HS-27A (cell line): Measurements from ENCODE around the gene KXD1.

Source experiments
- DNase-seq: peaks from one replicate; pipeline ENCODE4 v3.0.0-alpha.2; 2012; ENCODE audit warnings: low read depth, missing footprints

Gene KXD1

GRCh38 chr19:18603255-18603957 is 45.7 kb downstream of the KXD1 start:
- DNase-seq: no peak

DNA sequence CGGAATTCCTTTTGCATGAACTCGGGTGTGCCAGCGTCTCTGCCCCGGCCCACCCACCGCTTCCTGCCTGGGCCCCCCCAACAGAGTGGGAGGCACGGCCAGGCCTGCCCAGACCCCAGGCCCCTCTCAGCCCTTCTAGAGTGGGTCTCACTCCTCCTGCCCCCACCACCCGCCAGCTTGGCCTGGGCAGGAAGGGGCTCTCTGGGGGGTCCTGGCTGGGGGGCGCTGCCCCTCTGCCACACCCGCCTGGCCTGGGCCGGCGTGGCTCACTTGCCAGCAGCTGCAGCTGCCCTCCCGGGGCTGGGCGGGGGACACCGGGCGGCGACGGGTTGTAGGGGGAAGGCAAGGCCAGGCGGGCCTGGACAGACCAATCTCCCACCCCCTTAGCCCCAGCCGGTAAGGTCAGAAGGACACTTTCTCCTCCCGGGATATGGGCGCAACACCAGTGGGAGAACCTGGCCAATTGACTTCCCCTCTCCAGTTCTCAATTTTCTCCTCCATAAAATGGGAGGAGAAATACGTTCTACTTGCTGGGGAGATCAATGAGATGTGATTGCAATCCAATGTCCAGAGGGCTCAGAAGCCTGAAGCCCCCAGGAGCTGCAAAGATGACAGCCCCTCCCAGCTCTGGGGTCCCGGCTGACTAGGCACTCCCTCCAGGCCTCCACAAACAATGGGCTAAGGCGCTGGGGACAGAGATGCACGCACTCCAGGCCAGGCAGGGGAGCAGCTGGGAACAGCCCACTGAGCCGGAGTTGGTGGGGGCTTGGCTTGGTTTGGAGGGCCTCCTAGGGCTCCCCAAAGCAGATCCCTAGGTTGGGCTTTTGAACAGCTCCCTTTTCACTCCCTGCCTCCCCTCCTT is 46.5 kb downstream of the KXD1 start:
- DNase-seq: no peak

DNA sequence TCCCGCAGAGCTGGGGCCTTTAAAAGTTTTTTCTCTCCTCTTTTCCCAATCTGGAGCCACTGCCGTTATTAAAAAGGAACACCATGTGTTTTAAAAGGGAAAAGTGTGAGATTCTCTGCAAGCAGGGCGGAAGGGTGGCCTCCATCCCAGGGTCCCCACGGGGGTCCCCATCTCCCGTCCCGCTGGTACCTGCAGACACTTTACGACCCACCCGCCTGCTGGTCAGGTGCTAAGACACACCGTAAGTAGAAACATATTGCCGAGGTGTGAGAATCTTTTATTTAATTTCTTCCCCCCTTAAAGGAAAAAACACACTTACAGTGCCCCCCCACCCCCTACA is 47.1 kb downstream of the KXD1 start:
- no peak for DNase-seq

- no peak for DNase-seq
Observed at GRCh38 chr19:18605196-18605545, 47.5 kb downstream of the KXD1 start.

GRCh38 chr19:18605546-18606280 is 48.0 kb downstream of the KXD1 start:
- no peak for DNase-seq

- no peak for DNase-seq
Observed at GRCh38 chr19:18606281-18607225, 48.9 kb downstream of the KXD1 start, which contains the start of gene CRLF1. Gene CRLF1, minus strand, starts transcription at chr19:18606799. Its CDS starts 143 bp downstream, at chr19:18606656.

DNA sequence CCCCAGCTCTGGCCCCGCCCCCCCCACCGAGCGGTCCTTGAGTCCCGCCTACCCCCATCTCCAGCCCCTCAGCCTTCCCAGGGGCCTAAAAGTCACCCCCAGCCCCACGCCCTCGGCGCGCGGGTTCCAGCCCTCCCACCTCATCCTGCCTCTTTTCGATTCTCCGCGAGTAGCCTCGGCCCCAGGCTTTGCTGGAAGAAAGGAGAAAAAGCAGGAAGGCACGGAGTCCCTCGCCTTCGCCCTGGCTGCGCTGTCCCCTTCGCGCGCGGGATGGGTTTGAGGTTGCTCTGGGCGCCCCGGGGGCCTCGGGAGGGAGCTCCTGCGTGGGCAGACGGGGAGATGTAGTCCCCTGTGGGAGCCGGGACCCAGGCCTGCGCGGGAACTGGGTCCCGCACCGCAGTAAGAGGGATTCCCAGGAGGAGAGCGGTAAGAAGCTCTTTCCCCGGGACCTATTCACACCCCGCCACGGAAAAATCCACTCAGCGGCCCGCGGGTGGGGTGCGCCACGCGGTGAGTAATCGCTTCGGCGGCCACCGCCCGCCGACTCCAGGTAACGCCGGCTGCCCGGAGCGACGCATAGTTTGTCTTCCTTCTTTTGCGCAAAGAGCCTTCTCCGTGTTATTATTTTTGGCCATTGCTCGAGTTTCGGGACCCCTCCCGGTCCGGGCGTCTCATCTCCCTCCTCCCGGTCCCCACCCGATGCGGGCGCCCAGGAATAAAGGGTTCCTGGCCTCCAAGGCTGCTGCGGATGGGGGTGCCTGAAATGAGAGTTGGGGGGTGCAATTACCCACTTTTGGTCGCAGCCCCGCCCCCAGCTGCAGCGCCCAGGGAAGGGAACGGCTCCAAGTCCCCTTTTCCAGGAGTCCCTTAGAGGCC is 49.8 kb downstream of the KXD1 start:
- DNase-seq: no peak

- DNase-seq: no peak
Observed at GRCh38 chr19:18608102-18608804, 50.6 kb downstream of the KXD1 start.

DNA sequence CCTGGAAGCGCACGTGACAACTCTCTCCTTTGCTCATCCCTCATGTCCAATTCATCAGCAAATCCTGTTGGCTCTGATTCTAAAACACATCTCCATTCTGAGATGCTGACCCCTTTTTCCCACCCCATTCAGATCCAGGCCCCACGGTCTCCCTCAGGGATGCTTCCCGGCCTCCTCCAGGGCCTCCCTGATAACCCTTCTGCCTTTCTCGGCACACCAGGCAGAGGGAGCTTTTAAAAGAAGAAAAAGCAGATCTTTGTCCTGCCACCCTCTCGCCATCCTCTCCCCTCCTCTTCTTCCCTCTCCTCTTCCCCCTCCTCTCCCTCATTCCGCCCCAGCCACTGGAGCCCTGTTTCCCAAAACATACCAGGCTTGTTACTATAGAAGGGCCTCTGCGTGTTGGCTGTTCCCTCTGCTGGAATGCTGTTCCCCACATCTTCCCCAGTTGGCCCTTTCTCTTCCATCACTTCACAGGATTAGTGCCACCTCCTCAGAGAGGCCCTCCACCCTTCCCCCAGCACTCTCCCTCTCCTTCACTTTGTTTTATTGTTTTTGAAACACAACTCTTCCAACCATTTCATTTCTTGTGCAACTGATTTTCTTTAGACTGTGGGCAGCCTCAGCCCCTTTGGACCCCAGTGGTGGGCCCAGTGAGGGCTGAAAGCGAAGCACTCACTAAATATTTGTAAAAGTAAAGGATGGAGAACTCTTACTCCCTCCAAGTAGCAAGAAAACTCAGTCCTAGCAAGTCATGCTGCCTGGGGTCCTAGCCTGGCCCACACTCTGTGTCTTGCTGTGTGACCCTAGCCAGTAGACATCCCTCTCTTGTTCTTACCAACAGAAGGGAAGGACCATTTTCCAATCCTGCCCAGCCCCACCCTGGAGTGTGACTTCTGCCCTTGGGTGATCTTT is 51.4 kb downstream of the KXD1 start:
- DNase-seq: no peak

DNA sequence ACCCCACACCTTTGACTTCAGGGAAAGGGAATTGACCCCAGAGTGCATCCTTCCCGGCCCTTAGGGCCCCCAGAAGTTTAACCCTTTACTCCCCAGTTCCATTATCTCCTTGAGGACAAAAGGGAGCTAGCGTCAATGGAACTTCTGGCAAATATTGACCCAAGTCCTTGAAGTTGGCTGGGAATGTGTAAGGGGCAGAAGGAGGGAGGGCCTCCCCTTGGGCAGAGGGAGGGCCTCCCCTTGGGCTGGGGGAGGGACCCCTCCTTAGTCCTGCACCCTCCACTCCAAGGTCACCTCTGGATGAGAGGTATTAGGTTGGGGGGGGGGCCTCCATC is 52.0 kb downstream of the KXD1 start:
- no peak for DNase-seq

- no peak for DNase-seq
Observed at GRCh38 chr19:18610245-18610555, 52.5 kb downstream of the KXD1 start.

DNA sequence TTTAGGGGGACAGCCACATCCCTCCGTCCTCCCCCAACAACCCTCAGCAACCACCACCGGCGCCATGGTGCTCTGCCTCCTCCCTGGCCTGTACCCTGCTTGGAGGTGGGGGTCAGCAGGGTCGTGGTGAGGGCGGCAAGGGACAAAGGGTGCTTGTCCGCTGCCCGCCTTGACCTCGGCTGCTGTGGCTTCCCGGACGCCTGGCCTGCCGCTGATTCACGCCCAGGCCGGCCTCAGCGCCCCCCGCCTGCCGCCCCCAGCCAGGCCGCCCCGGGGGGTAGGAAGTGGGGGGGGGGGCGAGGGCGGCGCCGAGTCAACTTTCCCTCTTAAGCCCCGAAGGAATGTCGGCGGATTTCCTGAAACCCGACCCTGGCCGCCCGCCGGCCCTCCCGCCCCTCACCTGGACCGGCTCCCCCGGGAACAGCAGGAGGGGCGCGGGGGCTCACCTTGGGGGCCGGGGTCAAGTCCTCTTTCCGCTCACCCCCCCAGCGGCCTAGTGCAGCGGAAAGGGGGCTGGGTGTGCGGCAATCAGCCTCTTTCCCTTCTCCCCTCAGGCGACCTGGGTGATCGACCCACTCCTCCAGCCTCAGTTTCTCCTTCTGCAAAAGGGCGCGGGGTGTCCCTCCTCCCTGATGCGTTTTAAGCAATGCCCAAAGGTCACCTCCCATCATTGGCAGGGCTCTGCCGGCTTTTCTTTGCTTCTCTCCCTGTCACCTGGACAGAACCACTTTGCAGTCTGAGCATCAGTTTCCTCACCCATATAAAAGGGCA is 53.1 kb downstream of the KXD1 start:
- DNase-seq: no peak

- DNase-seq: no peak
Observed at GRCh38 chr19:18611327-18612050, 53.8 kb downstream of the KXD1 start.

DNA sequence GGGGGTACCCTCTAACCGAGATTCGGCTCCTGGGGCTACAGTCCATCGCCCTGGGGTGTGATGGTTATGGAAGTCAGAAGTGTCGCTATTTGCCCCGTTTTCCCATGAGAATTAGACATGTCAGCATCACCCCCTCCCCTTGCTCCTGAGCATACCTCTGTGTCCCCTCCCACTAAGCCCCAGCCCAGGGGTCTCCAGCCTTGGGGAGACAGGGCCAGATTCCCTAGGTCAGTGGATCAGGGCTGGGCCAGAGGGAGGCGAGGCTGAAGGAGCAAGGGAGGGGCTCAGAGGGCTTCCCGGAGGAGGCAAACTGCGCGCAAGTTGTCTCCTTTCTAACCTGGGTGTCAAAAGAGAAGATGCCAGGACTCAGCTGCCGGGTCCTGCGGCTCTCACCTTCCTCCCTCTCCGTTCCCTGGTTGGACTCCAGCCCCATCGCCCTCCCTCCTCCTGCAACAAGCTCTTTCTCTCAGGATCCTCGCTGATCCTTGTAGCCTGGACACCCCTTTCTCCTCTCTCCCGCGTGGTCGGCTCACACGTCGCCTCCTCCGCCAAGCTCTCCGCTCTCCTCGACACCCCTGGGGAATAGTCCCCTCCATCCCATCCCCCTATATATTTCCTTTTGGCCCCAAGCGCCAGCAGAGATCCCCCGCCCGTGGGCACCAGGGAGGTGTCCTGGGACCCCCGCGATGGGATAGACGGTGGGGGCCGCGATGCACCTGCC is 54.5 kb downstream of the KXD1 start:
- DNase-seq: no peak

DNA sequence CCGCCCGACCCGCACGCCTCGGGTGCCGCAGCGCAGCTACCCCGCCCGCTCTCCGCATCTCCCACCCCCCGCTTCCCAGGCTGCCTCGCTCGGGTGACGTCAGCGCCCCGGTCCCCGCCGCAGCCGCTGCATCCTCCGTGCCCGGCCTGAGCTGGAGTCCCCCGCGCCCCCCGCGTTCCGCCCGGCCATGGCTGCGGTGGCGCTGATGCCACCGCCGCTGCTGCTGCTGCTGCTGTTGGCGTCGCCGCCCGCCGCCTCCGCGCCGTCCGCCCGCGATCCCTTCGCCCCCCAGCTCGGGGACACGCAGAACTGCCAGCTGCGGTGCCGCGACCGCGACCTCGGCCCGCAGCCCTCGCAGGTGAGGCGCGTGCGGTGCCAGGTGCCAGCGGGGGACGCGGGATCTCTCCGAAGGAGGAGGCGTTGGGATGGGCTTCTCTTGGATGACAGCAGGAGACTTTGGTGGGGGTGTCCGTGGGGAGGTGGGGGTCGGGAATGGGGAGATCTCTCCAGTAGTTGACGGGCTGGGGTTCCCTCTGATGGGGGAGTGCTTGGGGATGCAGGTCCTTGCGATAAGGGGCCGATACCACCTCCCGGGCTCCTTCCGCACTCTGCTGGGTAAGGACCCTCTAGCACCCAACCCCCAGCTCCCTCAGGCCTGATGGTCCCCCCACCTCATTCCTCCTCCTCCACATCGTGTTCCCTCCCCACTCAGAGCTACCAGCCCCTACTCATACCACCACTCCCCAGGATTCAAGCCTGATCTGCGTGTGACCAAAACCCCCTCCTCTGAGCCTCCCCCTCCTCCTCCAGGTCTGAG is 55.3 kb downstream of the KXD1 start, which contains the start of gene TMEM59L:
Gene TMEM59L, plus strand, starts transcription at position 99 of the 817 bp plus-strand sequence. Its CDS starts 89 bp downstream, at position 188.
- no peak for DNase-seq

GRCh38 chr19:18613589-18614234 is 56.0 kb downstream of the KXD1 start:
- DNase-seq: no peak
